GM12878 (cell line): ENCODE data around the gene PARP1. TPM values are rescaled to one million over a fixed set of nuclear protein-coding genes. Genes with fewer than 3 reads are reported as not detected.
A peak's percentile ranks its signal among the peaks of the same experiment; 100 is the strongest.

Source experiments
- ATAC-seq: fragments of 200-7000 bp; cut with Tn5 transposase; 3 replicates; pipeline ENCODE4 v1.9.1; 2020; ENCODE audit warnings: mild to moderate bottlenecking, moderate library complexity
- BruUV-seq: library from RNA; stranded (reverse); fragments of 400-500 nt; replicated peaks from 2 replicates; lab custom pipeline; 2021; lab: Mats Ljungman, UMichigan
- CTCF ChIA-PET: fragments of 300-600 bp; sonication (Branson Sonifier 250); formaldehyde crosslinking; extraction: SDS; loops from one replicate; lab custom pipeline; 2021; ENCODE audit warnings: inconsistent platforms; lab: Yijun Ruan, JAX
- POLR2A ChIA-PET: fragments of 350-600 bp; formaldehyde crosslinking; extraction: SDS; loops from one replicate; lab custom pipeline; 2021; ENCODE audit warnings: inconsistent platforms; lab: Charles Lee
- RAD21 ChIA-PET: fragments of 300-600 bp; sonication (Branson Sonifier 250); formaldehyde crosslinking; loops from one replicate; lab custom pipeline; 2023; ENCODE audit warnings: antibody characterized with exemption; ENCODE audit not compliant: unreplicated experiment; lab: Charles Lee
- SMC1A ChIA-PET: fragments of 300-600 bp; sonication (Branson Sonifier 250); formaldehyde crosslinking; loops from one replicate; lab custom pipeline; 2023; ENCODE audit not compliant: unreplicated experiment, uncharacterized antibody; lab: Charles Lee
- DNase-seq: peaks from one replicate; pipeline ENCODE4 v3.0.0-alpha.2; 2011; ENCODE audit warnings: low read depth, low spot score
- FAIRE-seq: peaks from 3 replicates; lab custom pipeline; 2011; peaks lifted over from hg19 to GRCh38; lab: Jason Lieb, UNC
- H2AFZ ChIP-seq: 2 replicates; pipeline ENCODE4 v1.6.0; 2011; ENCODE audit warnings: low read depth, low read length, control low read depth; ENCODE audit not compliant: control insufficient read depth
- H3K27ac ChIP-seq: 2 replicates; pipeline ENCODE4 v1.5.1; 2011; ENCODE audit warnings: control low read depth; ENCODE audit not compliant: control insufficient read depth, insufficient read depth
- H3K27me3 ChIP-seq, 2 experiments: replicated peaks in 1 of 2; 2 replicates each; pipeline versions ENCODE4 v1.6.0 to v1.6.1; 2011; ENCODE audit warnings: low read length in 1 of 2; ENCODE audit not compliant: control insufficient read depth in 2 of 2, insufficient read depth in 2 of 2
- H3K36me3 ChIP-seq, 2 experiments: 2 replicates each; pipeline ENCODE4 v1.5.1; 2011; ENCODE audit warnings: low read length in 1 of 2; ENCODE audit not compliant: control insufficient read depth in 2 of 2, insufficient read depth in 2 of 2
- H3K4me1 ChIP-seq: 2 replicates; pipeline ENCODE4 v1.6.1; 2011; ENCODE audit warnings: mild to moderate bottlenecking, low read length, moderate library complexity, mixed read lengths; ENCODE audit not compliant: control insufficient read depth, insufficient read depth
- H3K4me2 ChIP-seq: 2 replicates; pipeline ENCODE4 v1.6.0; 2011; ENCODE audit warnings: control low read depth; ENCODE audit not compliant: control insufficient read depth, insufficient read depth
- H3K4me3 ChIP-seq: fragments of 200-600 bp; sonication (generic); 2 replicates; pipeline ENCODE4 v1.5.1; 2016
- H3K79me2 ChIP-seq: 2 replicates; pipeline ENCODE4 v1.6.0; 2011; ENCODE audit warnings: low read length; ENCODE audit not compliant: control insufficient read depth, insufficient read depth
- H3K9ac ChIP-seq: 2 replicates; pipeline ENCODE4 v1.8.0; 2011; ENCODE audit warnings: low read length, control low read depth, mixed read lengths; ENCODE audit not compliant: control insufficient read depth, insufficient read depth
- H3K9me3 ChIP-seq: replicated peaks from 3 replicates; pipeline ENCODE4 v1.5.1; 2011; ENCODE audit warnings: mild to moderate bottlenecking, low read length; ENCODE audit not compliant: control insufficient read depth, insufficient read depth
- H4K20me1 ChIP-seq: 2 replicates; pipeline ENCODE4 v1.6.0; 2011; ENCODE audit not compliant: control insufficient read depth, insufficient read depth
- ASH2L ChIP-seq: fragments of 300-600, 200-600 bp; sonication (generic); IDR thresholded peaks from 2 replicates; pipeline ENCODE4 v1.6.1; 2017; ENCODE audit warnings: low read depth, mild to moderate bottlenecking, borderline replicate concordance
- CBX3 ChIP-seq: fragments of 200-600 bp; sonication (generic); IDR thresholded peaks from 2 replicates; pipeline ENCODE4 v1.6.1; 2016; ENCODE audit warnings: low read depth, borderline replicate concordance
- SPI1 ChIP-seq: IDR thresholded peaks from 2 replicates; pipeline ENCODE4 v1.6.1; 2011; ENCODE audit warnings: low read depth, mild to moderate bottlenecking, low read length, moderate library complexity, borderline replicate concordance; ENCODE audit not compliant: insufficient read depth
- TAF1 ChIP-seq: IDR thresholded peaks from 2 replicates; pipeline ENCODE4 v1.6.1; 2011; ENCODE audit warnings: mild to moderate bottlenecking, low read depth, low read length, borderline replicate concordance
- in situ Hi-C: fragments of 300-500 bp; cut with MboI; formaldehyde crosslinking; loops from 9 replicates; pipeline ENCODE4 v1.14.3; 2018; ENCODE audit warnings: mixed read lengths
- intact Hi-C: fragments of 100-400 bp; cut with micrococcal nuclease; formaldehyde crosslinking; loops from one replicate; pipeline ENCODE4 v1.14.2; 2022; ENCODE audit not compliant: unreplicated experiment
- polyA plus RNA-seq, 11 experiments: library from polyadenylated mRNA; depleted of rRNA in 4 of 11; unstranded in 6 of 11; stranded (reverse) in 5 of 11; fragments of >200 nt; fragmentation: Nextera tagmentation in 4 of 11; fragmentation: Illumina TruSeq in 1 of 11; extraction: Ambion mirVana in 4 of 11; extraction: Trizol in 1 of 11; gene quantifications; 1 replicate in 1 of 11; 2 replicates in 10 of 11; pipeline versions ENCODE4 v1.2.1 to v1.2.3, GENCODE V29; 2011 to 2016; ENCODE audit warnings: inconsistent platforms in 2 of 11, missing spikeins in 2 of 11, low read depth in 1 of 11
- total RNA-seq, 4 experiments: library from RNA; depleted of rRNA in 3 of 4; stranded (reverse); fragments of >200 nt in 3 of 4; fragmentation: Illumina TruSeq in 1 of 4; extraction: Trizol in 1 of 4; gene quantifications; 2 replicates each; pipeline versions ENCODE4 v1.2.1 to v1.2.3, GENCODE V29; 2013 to 2021
- TF ChIP-seq, protein P1 (sequence below): IDR thresholded peaks from 2 replicates; pipeline ENCODE4 v1.6.1; 2012; ENCODE audit warnings: low read depth, low read length, improper control_type of control experiment

Gene PARP1
- total and polyA plus RNA-seq, 10 of the 15 experiments (the other 5 are each of a cell fraction or from before 2014, with no cell fraction given): 113 to 287 (median 265) TPM

DNA sequence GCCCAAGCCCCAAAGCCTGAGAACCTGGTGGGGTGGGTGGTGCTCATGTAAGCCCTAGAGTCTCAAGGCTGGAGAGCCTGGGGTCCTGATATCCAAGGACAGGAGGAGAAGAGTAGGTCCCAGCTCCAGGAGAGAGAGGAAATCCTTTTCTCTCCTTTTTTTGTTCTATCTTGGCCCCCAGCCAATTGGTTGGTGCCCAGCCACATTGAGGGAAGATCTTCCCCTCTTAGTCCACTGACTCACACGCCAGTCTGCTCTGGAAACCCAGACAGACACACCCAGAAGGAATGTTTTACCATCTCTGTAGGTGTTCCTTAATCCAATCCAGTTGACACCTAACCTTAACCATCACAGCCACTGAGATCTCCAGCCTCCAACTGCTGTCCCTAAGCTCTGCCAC is 82.7 kb downstream of the PARP1 start (continued):
- TF ChIP-seq, protein P1, sequence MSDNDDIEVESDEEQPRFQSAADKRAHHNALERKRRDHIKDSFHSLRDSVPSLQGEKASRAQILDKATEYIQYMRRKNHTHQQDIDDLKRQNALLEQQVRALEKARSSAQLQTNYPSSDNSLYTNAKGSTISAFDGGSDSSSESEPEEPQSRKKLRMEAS: no peak
- TF ChIP-seq TAF1 (no peak), ASH2L (no peak)

DNA sequence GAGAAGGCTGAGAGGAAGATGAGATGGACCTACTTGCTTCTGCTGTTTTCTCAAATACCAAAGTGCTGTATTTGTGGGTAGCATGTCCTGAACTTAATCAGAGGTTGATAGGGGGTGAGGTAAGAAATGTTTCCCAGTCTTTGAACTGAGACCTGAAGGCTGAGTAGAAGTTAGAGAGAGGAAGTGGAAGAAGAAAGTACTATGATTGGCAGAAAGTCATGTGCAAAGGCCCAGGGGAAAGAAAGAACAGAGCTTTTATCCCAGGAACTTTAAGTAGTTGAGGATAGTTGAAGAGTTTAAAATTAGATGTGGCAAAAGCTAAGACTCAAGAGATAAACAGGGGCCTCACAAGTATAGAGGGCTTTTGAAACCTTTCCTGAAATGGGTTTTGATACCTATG is 83.4 kb downstream of the PARP1 start:
- SMC1A ChIA-PET: interaction anchor here (1.6 kb wide), 1 partner anchor 199 kb away, joined by 4 read pairs; no protein-coding TSS in a partner anchor
- no peak for DNase-seq
- no peaks in the 10 kb centered on the region for H3K79me2 ChIP-seq
- no peak overlapping the region for H2AFZ ChIP-seq
- no peaks in the 10 kb centered on the region for H4K20me1 ChIP-seq
- CTCF ChIA-PET: interaction anchor here (1.7 kb wide), 1 partner anchor 199 kb away, joined by 9 read pairs; no protein-coding TSS in a partner anchor
- H3K4me1 ChIP-seq: no peaks in the 10 kb centered on the region
- RAD21 ChIA-PET: interaction anchor here (0.7 to 1.2 kb wide), 2 partner anchors 9 to 23 kb away, joined by 3 read pairs; no protein-coding TSS in a partner anchor
- intact Hi-C loops (no loop called here), in situ Hi-C loops (no loop called here)
- no peaks in the 10 kb centered on the region for H3K27me3 ChIP-seq
- H3K9ac ChIP-seq: no peak overlapping the region
- BruUV-seq: no TSS peak
- H3K36me3 ChIP-seq: no peaks in the 10 kb centered on the region
- no peak for FAIRE-seq
- no peak overlapping the region for H3K4me2 ChIP-seq
- ATAC-seq: no peak
- POLR2A ChIA-PET: interaction anchor here (0.5 kb wide), 1 partner anchor 490 kb away, joined by 3 read pairs; no protein-coding TSS in a partner anchor
- no peak overlapping the region for H3K27ac ChIP-seq
- H3K9me3 ChIP-seq: no peaks in the 10 kb centered on the region; the same call in 2 of the 3 replicates
- TF ChIP-seq CBX3 (no peak), SPI1 (0 out of 2 replicates have a peak, but pooled peaks have one; percentile 10)
- TF ChIP-seq, all 136 proteins: peak for 1
- H3K4me3 ChIP-seq: no peak overlapping the region
